DMS53 treated with DMSO at 0.1 percent for 48 hours (cell line): ENCODE measurements around the gene HSPA1B.

Experiments used
- DNase-seq: peaks from one replicate; lab custom pipeline; 2025; ENCODE audit not compliant: unreplicated experiment; lab: John Stamatoyannopoulos, UW

The HSPA1B gene

GRCh38 chr6:31878726-31879125 lies 51.2 kb downstream of the HSPA1B start, which contains the start of gene SLC44A4:
SLC44A4 (minus strand) TSS chr6:31878997; CDS start chr6:31878980, 17 bp downstream.
- DNase-seq, result no peak

- DNase-seq, result no peak
Measured at GRCh38 chr6:31879143-31879542, 51.6 kb downstream of the HSPA1B start.
